ENCODE measurements around the gene TTF1. TPM values are rescaled to one million over a fixed set of nuclear protein-coding genes. Genes with fewer than 3 reads are reported as not detected.

The TTF1 gene
- total RNA-seq, 1 donor from 2014 or later = 36.2 TPM

- Mint-ChIP-seq H3K4me1 (ENCODE audit: low read depth) (peaks cover 43% of the 10 kb centered on the region), H3K36me3 (ENCODE audit: low read depth) (peaks cover 69% of the 10 kb centered on the region), H3K27me3 (ENCODE audit: low read depth) (no peaks in the 10 kb centered on the region), H3K27ac (peak overlapping the region; percentile 58), H3K9me3 (no peaks in the 10 kb centered on the region), H3K4me3 (ENCODE audit: low read depth) (peak overlapping the region; percentile 91)
- DNase-seq (ENCODE audit: low spot score) = no peak
- intact Hi-C loops (cut with micrococcal nuclease) = loop anchor here (2.0 to 10.0 kb wide), 4 partner anchors 54 to 1096 kb away; partner anchors contain the start of gene PRRC2B
Observed at GRCh38 chr9:132350861-132351315, 55.8 kb downstream of the TTF1 start.

GRCh38 chr9:132348676-132349075 lies 58.0 kb downstream of the TTF1 start:
- Mint-ChIP-seq H3K27me3 (ENCODE audit: low read depth) (no peaks in the 10 kb centered on the region), H3K9me3 (no peaks in the 10 kb centered on the region), H3K27ac (peak overlapping the region; percentile 22), H3K36me3 (ENCODE audit: low read depth) (peaks cover 77% of the 10 kb centered on the region), H3K4me1 (ENCODE audit: low read depth) (peaks cover 38% of the 10 kb centered on the region), H3K4me3 (ENCODE audit: low read depth) (no peak overlapping the region)
- intact Hi-C loops (cut with micrococcal nuclease) = no loop called here
- no peak for DNase-seq (ENCODE audit: low spot score)

GRCh38 chr9:132346177-132346576 lies 60.5 kb downstream of the TTF1 start:
- Mint-ChIP-seq H3K36me3 (ENCODE audit: low read depth) (peaks cover 74% of the 10 kb centered on the region), H3K4me1 (ENCODE audit: low read depth) (peaks cover 17% of the 10 kb centered on the region), H3K4me3 (ENCODE audit: low read depth) (no peak overlapping the region), H3K27ac (no peak overlapping the region), H3K27me3 (ENCODE audit: low read depth) (no peaks in the 10 kb centered on the region), H3K9me3 (no peaks in the 10 kb centered on the region)
- intact Hi-C loops (cut with micrococcal nuclease) = no loop called here
- DNase-seq (ENCODE audit: low spot score) = no peak

GRCh38 chr9:132341177-132341840 lies 65.3 kb downstream of the TTF1 start:
- Mint-ChIP-seq H3K9me3 (no peaks in the 10 kb centered on the region), H3K27me3 (ENCODE audit: low read depth) (no peaks in the 10 kb centered on the region), H3K4me3 (ENCODE audit: low read depth) (no peak overlapping the region), H3K27ac (no peak overlapping the region), H3K4me1 (ENCODE audit: low read depth) (peaks cover 3% of the 10 kb centered on the region), H3K36me3 (ENCODE audit: low read depth) (peaks cover 79% of the 10 kb centered on the region)
- intact Hi-C loops (cut with micrococcal nuclease) = no loop called here
- DNase-seq (ENCODE audit: low spot score) = no peak

GRCh38 chr9:132334364-132334763 lies 72.3 kb downstream of the TTF1 start:
- H3K4me1 Mint-ChIP-seq (ENCODE audit: low read depth) = no peaks in the 10 kb centered on the region
- DNase-seq (ENCODE audit: low spot score) = no peak
- no peak overlapping the region for H3K4me3 Mint-ChIP-seq (ENCODE audit: low read depth)
- H3K27ac Mint-ChIP-seq = no peak overlapping the region
- no peaks in the 10 kb centered on the region for H3K27me3 Mint-ChIP-seq (ENCODE audit: low read depth)
- intact Hi-C loops (cut with micrococcal nuclease) = no loop called here
- peaks cover 15% of the 10 kb centered on the region for H3K9me3 Mint-ChIP-seq
- H3K36me3 Mint-ChIP-seq (ENCODE audit: low read depth) = peaks cover 85% of the 10 kb centered on the region

GRCh38 chr9:132333556-132333955 lies 73.1 kb downstream of the TTF1 start:
- H3K27ac Mint-ChIP-seq = no peak overlapping the region
- H3K36me3 Mint-ChIP-seq (ENCODE audit: low read depth) = peaks cover 88% of the 10 kb centered on the region
- H3K4me1 Mint-ChIP-seq (ENCODE audit: low read depth) = peaks cover under 1% of the 10 kb centered on the region
- DNase-seq (ENCODE audit: low spot score) = no peak
- peaks cover 22% of the 10 kb centered on the region for H3K9me3 Mint-ChIP-seq
- no peaks in the 10 kb centered on the region for H3K27me3 Mint-ChIP-seq (ENCODE audit: low read depth)
- H3K4me3 Mint-ChIP-seq (ENCODE audit: low read depth) = no peak overlapping the region
- intact Hi-C loops (cut with micrococcal nuclease) = no loop called here

GRCh38 chr9:132328580-132328979 lies 78.1 kb downstream of the TTF1 start:
- no peak overlapping the region for H3K27ac Mint-ChIP-seq
- peaks cover 94% of the 10 kb centered on the region for H3K36me3 Mint-ChIP-seq (ENCODE audit: low read depth)
- H3K4me3 Mint-ChIP-seq (ENCODE audit: low read depth) = no peak overlapping the region
- peaks cover 24% of the 10 kb centered on the region for H3K4me1 Mint-ChIP-seq (ENCODE audit: low read depth)
- no peak for DNase-seq (ENCODE audit: low spot score)
- no peaks in the 10 kb centered on the region for H3K27me3 Mint-ChIP-seq (ENCODE audit: low read depth)
- intact Hi-C loops (cut with micrococcal nuclease) = no loop called here
- peaks cover 30% of the 10 kb centered on the region for H3K9me3 Mint-ChIP-seq

- no peak overlapping the region for H3K27ac Mint-ChIP-seq
- H3K27me3 Mint-ChIP-seq (ENCODE audit: low read depth) = no peaks in the 10 kb centered on the region
- peaks cover 26% of the 10 kb centered on the region for H3K4me1 Mint-ChIP-seq (ENCODE audit: low read depth)
- peaks cover 95% of the 10 kb centered on the region for H3K36me3 Mint-ChIP-seq (ENCODE audit: low read depth)
- no peak overlapping the region for H3K4me3 Mint-ChIP-seq (ENCODE audit: low read depth)
- peaks cover 30% of the 10 kb centered on the region for H3K9me3 Mint-ChIP-seq
- intact Hi-C loops (cut with micrococcal nuclease) = no loop called here
- no peak for DNase-seq (ENCODE audit: low spot score)
Observed at GRCh38 chr9:132327537-132327936, 79.1 kb downstream of the TTF1 start.

Other genes with a start within 250 kb of the TTF1 start
- 3.8 and 5.2 TPM in 2 replicates for gene NTNG2, start 244.8 kb downstream of the TTF1 start, total RNA-seq
- gene SETX, start 51.9 kb downstream of the TTF1 start, total RNA-seq = 49.8 and 51.0 TPM in 2 replicates
- gene CFAP77, start 3.4 kb upstream of the TTF1 start, total RNA-seq = not detected in 2 replicates
- not detected in 2 replicates for gene BARHL1, start 175.8 kb upstream of the TTF1 start, total RNA-seq